T-helper 2 cell treated with Interferon-gamma antibody and Interleukin-4, amounts not matched to agents 100 ng/mL and 5 ng/mL, for 36 hours (primary cell): ENCODE measurements around the gene CALHM1. TPM values are rescaled to one million over a fixed set of nuclear protein-coding genes. Genes with fewer than 3 reads are reported as not detected.
"Not testable (repeated sequence)": the region's sequence is repeated elsewhere in the genome, so short reads cannot be mapped to it uniquely, and the experiment has no call there.

Source experiments
- intact Hi-C: fragments of 100-400 bp; cut with micrococcal nuclease; formaldehyde crosslinking; loops from one replicate; pipeline ENCODE4 v1.15.1; 2023
- total RNA-seq: library from RNA; stranded (reverse); gene quantifications from 2 replicates; pipeline ENCODE4 v1.2.3, GENCODE V29; 2022

Gene CALHM1
- total RNA-seq, result 0.25 and 0.27 TPM in 2 replicates

DNA sequence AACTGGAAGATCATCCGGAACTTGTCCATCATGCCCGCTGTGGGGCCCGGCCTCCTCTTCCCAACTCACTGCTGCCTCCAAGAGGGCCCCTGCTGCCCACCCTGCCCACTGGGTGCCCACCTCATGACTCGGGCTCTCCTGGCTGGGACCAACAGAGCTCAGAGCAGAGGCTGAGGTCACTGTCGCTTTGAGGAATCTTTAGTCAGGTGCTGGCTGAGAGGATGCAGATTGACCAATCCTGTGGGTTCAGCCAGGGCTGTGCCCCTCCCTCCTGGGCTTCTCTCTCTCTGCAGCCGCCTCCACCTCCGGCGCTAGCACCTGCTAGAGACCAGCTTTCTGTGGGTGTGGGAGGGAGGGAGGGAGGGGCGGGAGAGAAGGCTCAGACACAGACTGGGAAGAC is at the start of gene CALHM1:
Gene CALHM1 (minus strand): TSS at position 181 of the 400 bp plus-strand sequence. CDS start 149 bp downstream, at position 32.
- intact Hi-C loops, result no loop called here

DNA sequence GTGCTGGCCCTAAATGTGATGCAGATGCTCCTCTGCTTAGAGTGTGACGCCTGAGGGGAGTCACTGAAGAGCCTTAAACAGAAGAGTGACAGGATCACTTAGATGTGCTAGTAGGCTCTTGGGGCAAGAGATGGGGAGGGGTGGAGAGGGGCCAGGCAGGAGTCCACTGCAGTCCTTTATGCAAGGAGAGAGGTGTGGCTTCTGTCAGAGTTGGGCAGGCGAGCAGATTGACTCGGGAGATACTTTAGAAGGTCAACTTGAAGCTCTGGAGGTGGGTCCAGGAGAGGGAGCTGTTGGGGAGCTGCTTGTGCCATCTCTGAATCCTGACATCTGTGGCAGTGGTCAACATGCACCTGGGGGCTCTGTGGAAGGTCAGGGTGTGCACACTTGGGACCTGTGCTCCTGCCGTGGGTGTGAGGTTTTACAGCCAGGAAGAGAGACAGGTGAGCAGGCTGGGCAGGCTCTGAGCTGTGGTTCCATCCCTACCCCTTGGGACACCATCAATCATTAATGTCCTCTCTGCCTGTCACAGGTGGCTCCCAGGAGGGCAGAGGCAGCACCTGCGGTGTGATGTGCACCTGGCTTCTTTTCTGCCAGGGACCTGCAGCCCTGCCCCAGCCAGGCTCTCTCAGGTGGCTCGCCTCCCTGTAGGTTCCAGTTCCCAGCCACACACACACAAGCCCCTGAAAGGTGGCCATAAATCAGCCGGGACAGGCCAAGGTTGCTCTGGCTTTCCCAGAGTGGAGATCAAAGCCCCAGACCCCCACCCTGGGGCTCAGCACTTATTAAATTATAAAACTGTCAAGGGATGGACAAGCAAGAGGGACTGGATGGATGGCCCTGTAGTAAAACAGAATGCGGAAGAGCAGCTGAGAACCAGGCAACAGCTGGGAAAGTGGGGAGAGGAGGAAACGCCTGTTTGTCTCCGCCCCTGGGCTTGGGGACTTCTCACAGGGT is 48.8 kb upstream of the CALHM1 start:
- intact Hi-C loops, result no loop called here

DNA sequence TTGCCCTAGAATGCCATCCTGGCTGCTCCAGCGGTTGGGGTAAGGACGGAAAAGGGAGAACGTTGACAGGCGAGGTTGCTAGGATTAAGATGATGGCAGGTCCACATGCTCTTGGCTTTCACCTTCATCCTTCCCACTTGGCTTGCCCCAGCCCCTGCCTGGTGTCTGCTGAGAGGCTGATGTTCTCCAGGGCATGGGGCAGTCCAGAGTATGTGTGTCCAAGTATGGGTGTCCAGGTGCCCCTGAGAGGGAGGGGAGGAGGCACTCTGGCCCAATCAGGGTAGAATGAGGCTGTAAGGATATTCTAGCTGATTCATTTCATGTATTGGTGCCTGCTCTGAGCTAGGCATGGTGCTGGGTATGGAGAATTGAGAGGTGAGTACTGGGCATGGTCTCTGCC is 47.4 kb upstream of the CALHM1 start:
- intact Hi-C loops, result no loop called here

DNA sequence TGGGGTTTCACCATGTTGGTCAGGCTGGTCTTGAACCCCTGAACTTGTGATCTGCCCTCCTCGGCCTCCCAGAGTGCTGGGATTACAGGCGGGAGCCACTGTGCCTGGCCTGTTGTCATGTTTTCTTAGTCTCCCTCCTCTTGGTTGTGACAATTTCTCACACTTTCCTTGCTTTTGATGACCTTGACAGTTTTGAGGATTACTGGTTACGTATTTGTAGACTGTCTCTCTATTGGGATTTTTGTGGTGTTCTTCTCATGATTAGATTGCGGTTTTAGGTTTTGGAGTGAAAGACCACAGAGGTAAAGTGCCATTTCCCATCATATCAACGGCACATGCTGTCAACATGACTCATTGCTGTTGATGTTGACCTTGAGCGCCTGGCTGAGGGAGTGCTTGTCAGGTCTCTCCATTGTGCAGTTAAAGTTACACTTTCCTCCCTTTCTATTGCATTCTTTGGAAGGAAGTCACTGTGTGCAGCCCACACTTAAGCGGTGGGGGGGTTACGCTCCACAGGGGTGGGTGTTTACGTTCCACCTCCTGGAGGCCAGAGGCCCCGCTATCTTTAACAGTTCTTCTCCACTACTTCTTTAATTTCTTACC is 45.6 kb upstream of the CALHM1 start:
- intact Hi-C loops, result no loop called here

GRCh38 chr10:103503777-103504176 is 45.1 kb upstream of the CALHM1 start:
- intact Hi-C loops, result not testable (repeated sequence)

GRCh38 chr10:103502849-103503660 is 44.4 kb upstream of the CALHM1 start:
- intact Hi-C loops, result no loop called here

- intact Hi-C loops, result no loop called here
These were observed 42.5 kb upstream of the CALHM1 start for GRCh38 chr10:103501186-103501585.

DNA sequence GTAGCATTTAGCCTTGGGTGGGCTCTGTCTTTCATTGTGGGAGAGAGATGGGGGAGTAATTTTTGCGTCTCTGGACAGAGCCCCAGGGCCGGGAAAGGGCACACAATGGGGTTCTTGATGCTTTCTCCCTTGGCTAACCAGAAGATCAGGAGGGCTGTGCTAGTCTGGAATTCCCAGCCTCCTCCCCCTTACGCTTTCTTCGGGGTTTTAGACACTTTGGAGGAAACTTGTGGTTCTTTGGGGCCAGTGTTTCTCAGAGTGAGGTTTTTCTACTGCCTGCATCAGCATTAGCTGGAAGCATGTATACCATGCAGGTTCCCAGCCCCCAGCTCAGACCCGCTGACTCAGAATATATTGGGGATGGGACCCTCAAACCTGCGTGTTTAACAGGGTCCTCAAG is 41.8 kb upstream of the CALHM1 start:
- intact Hi-C loops, result no loop called here

DNA sequence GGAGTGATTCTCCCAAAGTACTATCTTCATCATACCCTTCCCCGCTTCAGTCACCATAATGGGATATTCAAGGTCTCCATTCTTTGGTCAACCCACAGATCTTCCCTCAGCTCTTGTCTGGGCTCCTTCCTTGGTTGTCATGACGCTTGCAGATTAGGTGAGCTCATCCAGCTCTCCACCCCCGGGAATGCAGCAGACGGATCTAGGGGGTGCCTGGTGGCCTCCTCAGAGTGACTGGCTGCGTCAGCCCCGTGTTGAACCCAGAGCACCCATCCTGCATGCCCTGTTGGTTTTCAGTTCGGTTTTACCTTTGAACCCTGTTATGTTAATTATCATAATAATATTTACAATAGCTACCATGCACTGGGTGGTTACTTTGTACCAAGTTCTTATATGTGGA is 41.2 kb upstream of the CALHM1 start:
- intact Hi-C loops, result loop anchor here (10.0 kb wide), 1 partner anchor 85 kb away; no protein-coding TSS in a partner anchor

DNA sequence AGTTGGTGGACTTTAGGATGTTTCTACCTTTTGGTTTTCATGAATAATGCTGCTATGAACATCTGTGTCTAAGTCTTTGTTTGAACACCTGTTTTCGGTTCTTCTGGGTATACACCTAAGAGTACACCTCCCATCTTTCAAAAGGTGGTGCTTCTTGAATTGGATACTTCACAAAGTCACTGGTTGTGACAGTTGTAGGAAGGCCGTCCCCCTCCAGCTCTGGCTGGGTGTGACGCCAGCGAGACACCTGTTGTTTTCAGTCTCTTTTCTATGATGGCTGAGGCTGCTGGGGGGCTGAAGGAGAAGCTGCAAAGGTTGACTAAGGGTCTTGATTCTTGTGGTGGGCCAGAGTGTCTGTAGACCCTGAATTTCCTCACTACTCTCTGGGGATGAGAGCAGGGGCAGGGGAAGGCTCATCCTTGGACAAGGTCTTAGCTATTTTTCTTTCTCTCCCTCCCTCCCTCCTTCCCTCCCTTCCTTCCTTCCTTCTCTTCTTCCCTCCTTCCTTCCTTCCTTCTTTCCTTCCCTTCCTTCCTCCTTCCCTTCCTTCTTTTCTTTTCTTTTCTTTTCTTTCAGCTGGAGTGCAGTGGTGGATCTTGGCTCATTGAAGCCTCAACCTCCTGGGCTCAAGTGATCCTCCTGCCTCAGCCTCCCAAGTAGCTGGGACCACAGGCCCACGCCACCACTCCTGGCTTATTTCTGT is 40.4 kb upstream of the CALHM1 start:
- intact Hi-C loops, result loop anchor here (10.0 kb wide), 1 partner anchor 86 kb away; no protein-coding TSS in a partner anchor

GRCh38 chr10:103497161-103497915 is 38.6 kb upstream of the CALHM1 start:
- intact Hi-C loops, result loop anchor here (10.0 kb wide), 1 partner anchor 87 kb away; no protein-coding TSS in a partner anchor

DNA sequence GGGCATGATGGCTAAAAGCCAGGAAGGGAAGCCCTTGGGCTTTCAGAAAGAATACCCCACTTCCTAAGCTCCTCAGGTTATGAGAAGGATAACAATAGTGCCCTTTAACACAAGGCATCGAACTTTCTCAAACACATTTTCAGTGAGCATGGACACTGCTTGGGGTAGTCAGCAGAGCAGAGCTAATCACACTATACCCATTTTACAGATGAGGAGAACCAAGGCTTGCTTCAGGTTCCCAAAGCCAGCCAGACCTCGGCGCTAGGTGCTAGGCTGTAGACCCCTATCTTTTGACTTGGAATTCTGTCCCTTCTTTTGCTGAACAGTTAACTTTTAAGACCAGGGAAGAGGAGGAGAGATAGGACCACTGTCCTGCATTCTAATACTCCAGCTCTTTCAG is 36.6 kb upstream of the CALHM1 start:
- intact Hi-C loops, result loop anchor here (10.0 kb wide), 1 partner anchor 89 kb away; no protein-coding TSS in a partner anchor

DNA sequence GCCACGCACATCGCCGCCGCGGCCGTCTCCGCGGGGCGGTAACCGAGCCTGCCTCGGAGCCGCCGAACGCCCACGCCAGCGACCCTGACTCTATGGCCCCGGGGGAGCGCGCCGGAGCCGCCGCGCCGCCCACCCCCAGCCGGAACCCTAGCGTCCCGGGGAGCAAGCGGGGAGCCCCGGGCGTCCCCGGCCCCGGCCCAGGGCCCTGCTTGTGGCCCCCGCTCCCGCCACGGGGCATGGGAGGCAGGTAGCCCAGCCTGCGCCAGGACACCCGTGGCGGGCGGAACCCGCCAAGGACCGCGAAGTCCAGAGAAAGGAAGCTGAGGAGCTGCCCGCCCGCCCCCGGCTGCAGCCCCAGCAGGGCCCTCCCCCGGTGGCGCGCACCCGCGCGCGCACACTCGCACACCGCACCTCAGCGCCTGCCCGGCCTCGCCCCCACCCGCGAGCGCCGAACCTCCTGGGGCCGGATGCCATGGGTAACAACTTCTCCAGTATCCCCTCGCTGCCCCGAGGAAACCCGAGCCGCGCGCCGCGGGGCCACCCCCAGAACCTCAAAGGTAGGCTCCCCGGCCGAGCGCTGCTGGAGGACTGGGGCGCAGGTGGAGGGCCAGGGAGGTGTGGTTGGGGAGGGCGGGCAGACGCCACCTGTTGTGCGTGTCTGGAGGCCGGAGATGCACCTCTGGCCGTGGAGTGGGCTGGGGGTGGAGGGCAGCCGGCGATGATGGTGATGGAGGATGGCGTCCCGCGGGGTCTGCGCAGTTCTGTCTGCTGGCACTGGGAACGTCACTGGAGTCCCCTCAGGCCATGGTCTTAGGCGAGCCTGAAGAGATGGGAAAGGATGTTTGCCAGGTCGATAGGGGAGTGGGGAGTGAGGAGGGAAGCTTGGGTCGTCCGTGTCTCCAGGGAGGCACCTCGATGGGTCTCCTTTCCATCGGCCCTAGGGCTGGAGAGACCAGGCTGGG is 35.5 kb upstream of the CALHM1 start:
- intact Hi-C loops, result loop anchor here (10.0 kb wide), 1 partner anchor 91 kb away; no protein-coding TSS in a partner anchor

GRCh38 chr10:103493362-103493915 is 34.7 kb upstream of the CALHM1 start, which contains the start of gene NEURL1:
Gene NEURL1 (plus strand): TSS chr10:103493705. CDS start chr10:103494388, 683 bp downstream.
- intact Hi-C loops, result loop anchor here (10.0 kb wide), 1 partner anchor 91 kb away; no protein-coding TSS in a partner anchor

DNA sequence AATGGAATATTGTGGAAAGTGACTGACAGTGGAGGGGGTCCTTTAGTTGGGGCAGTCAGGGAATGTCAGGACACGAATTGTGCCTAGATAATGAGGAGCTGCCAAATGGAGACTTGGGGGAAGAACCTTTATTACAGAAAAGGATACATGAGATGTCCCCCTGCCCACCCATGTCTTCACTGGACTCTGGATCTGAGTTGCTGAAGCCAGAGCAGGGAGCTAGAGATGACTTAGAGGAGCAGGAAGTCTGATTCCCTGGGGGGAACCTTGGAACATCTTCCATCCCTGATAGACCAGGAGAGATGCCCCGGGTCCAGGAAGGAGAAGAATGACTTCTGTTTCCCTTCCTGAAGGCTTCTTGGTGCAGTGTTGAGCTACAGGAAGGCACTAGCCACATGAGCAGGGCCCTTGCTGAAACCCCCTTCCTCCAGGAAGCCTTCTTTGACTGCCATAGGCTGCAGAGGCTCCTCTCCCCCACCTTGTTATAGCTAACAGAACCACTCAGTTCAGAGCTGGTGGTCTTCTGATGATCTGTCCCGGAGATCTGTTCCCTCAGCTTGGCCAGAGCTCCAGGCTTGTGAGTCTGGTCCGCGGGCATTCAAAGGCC is 34.1 kb upstream of the CALHM1 start:
- intact Hi-C loops, result loop anchor here (10.0 kb wide), 1 partner anchor 92 kb away; no protein-coding TSS in a partner anchor

DNA sequence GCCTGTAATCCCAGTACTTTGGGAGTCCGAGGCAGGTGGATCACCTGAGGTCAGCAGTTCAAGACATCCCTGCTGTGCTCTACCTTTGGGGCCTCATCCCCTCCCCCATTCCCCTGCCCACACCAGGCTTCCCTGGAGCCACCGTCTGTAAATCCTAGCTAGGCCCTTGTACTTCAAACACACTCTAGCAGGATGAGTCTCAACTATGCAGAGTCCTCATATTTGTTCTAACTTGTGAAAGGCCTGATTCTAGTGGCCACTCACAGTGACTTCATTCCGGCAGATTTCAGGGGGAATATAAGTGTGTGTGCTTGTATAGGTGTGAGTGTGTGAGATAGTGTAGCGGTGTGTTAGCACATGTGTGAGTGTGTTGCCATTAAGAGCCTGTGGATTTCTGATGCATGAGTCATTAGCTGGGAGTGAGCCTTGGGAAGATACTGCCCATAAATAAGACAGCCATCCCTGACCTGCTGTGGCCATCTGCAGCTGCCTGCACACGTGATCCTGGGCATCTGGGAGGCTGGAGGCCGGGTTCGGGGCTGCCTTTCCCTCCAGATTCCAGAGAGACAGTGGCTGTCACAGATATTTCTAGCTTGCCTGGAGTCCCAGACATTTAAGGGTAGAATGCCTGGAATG is 33.1 kb upstream of the CALHM1 start:
- intact Hi-C loops, result loop anchor here (10.0 kb wide), 1 partner anchor 93 kb away; no protein-coding TSS in a partner anchor

- intact Hi-C loops, result loop anchor here (10.0 kb wide), 1 partner anchor 94 kb away; no protein-coding TSS in a partner anchor
These were observed 32.2 kb upstream of the CALHM1 start for GRCh38 chr10:103490986-103491314.
